DMS79 (cell line): ENCODE results near the gene PTH2.

Experiments
- DNase-seq: peaks from one replicate; lab custom pipeline; 2025; lab: John Stamatoyannopoulos, UW

Gene PTH2

DNA sequence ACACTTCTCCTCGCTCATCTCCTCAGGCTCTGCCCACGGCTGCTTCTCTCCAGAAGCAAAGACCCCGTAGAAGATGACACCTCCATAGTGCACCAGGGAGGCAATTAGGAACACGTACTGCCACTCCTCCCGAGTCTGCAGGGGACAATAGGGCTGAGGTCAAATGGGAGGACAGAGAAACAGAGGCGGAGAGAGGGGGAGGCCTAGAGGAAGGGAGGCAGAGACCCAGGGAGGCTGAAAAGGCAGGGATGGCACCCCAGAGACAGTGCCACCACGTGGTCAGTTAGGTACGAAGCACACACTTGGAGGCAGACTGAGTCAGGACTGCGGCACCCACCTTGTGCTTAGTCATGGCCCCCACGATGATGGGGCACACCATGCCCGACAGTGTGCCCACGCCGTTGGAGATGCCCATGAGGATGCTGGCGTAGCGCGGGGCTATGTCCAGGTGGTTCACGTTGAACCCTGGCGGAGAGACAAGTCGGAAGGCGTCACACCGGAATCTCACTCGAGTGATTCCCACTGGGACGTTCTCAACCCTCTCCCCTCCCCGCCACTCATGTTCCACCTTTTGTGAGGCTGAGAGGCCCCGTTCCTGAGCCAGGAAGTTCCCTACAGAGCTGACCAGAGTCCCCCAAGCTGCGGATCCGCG lies 7.6 kb upstream of the PTH2 start:
- DNase-seq: no peak

DNA sequence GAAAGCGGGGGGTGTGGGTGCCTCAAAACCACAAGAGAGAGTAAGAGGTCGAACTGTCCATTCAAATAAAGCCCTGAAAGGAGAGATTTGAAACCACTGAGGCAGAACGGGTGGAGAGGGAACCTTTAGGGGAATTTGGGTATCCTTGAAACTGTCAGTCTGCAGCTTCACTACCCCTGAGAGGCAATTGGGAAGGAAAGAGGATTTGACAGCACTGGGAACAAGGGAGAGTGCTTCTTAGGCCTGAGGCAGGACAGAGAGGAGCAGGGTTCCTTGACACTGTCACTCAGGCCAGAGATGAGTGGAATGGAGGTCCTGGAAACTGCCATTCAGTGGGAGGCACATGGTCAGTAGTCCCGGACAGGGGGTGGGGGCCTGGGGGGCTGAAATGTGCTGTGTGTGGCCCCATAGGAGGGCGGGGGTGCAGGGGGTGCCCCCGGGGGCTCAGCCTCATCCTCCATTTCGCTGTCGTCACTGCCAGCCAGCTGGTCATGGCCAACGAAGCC lies 7.0 kb upstream of the PTH2 start:
- no peak for DNase-seq

DNA sequence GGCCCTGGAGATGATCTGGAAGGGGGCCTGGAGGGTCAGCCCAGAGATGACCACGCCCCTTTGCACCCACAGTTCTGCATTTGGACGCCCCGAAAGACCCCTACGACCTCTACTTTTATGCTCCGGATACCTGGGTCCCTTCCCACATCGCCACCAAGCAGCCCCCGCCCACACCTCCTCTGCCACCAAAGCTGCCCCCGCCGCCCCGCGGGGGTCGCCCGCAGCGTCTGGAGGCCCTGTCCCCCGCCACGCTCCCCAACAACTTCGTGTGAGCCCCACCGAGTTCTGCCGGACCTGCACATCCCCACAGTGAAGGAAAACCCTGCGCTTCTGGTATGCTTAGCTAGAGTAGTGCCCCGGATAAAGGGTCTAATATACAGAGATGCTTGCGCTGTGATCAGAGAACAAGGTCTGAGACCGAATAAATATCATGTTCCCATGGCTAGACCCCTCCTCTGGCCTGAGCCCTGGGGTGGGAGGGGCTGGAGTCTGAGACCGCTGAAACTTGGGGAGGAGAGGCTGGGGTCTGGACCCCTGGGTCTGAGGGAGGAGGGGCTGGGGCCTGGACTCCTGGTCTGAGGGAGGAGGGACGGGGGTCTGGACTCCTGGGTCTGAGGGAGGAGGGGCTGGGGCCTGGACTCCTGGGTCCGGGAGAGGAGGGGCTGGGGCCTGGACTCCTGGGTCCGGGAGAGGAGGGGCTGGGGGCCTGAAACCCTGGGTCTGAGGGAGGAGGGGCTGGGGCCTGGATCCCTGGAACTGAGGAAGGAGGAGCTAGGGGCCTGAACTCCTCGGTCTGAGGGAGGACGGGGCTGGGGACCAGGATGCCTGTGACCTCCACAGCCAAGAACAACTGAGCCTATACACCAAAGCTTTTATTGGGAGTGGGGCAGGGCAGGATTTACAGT lies 5.6 kb upstream of the PTH2 start:
- DNase-seq: no peak

DNA sequence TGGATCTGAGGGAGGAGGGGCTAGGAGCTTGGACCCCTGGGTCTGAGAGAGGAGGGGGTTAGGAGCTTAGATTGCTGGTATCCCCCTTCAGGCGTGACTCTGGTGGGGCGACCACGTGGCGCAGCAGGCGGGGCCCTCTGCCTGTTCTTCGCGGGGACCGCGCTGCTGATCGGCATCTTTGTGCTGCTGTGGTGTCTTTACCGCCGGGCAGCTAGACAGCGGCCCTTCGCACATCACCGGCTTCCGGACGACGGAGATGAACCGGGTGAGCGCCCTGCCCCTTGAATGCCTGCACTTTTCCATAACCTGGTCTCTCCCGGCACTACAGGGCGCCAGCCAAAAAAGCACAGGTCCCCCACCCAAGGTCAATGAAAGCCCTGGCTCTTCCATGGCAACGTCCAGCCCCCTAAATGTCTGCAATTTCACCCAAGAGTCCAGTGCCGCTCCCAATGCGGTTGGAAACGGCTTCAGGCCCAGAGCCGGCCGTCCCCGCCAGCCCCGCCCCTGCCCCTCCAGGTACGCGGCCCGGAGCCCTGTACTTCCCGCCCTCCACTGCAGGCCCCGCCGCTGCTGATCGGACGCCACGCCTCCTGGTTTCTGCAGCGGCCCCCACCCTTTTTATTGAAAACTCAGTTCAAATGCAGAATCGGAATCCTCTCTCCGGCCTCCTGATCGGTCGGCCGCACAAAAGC lies 4.8 kb upstream of the PTH2 start:
- DNase-seq: no peak

DNA sequence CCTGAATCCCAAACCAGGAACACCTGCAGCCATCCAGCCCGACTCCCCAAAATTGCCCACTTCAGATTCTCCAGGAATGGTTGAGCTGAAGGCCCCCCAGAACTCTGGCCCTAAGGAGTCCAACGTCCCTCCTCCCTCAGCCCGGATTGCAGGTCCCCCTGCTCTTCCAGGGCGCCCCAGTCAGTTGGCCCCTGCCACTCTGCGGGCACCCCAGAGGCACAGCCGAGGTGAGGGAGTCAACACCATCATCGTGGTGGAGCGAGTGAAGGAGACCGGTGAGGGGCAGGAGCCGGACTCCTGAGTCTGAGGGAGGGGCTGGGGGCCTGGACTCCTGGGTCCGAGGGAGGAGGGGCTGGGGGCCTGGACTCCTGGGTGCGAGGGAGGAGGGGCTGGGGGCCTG lies 4.1 kb upstream of the PTH2 start:
- no peak for DNase-seq

DNA sequence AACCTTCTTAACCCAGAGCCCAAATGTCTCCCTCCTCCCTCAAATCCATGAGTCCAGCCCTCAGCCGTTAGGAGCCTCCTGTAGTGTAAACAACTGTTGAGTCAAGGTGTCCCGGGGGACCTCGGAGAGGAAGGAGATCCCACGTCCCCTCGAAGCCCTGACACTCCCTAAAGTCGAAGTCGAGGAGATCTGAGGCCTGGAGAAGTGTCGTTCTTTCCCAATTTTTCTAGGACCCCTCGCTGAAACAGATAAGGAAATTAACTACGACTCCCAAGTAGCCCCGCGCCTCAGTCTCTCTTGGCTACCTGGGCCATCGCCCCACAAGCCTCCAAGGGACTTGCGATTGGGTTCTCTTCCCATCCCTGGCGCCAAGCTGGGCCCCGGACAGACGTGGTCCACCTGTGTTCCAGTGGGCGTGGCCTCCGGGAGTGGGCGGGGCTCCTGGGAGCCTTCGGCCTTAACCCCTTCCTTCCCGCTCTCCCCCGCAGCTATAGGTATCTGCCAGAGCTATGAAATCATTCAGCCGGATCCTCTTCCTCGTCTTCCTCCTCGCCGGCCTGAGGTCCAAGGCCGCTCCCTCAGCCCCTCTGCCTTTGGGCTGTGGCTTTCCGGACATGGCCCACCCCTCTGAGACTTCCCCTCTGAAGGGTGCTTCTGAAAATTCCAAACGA lies 2.8 kb upstream of the PTH2 start:
- DNase-seq: peak; percentile 55

DNA sequence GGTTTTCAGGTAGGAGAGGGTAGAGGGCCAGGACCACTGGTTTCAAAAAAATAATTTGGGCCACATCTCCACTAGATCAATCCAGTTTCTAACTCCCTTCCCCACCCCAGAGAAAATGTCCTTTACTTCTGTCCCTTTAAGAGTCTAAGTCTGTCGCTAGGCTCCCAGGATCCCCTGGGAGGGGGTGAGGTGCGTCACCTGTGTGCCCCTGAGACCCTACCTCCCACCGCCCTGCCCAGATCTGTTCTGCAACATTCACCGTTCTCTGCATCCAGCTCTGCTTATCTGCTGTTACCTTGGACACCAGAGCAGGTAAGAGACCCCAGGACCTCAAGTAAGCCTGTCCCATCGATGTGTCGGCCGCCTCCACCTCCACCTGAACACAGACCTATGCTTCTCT lies 1.9 kb upstream of the PTH2 start, which contains the start of gene GFY:
Gene GFY, plus strand, starts transcription at position 211 of the 400 bp plus-strand sequence. CDS start 1,043 bp downstream, outside the sequence.
- peak; percentile 5 for DNase-seq

DNA sequence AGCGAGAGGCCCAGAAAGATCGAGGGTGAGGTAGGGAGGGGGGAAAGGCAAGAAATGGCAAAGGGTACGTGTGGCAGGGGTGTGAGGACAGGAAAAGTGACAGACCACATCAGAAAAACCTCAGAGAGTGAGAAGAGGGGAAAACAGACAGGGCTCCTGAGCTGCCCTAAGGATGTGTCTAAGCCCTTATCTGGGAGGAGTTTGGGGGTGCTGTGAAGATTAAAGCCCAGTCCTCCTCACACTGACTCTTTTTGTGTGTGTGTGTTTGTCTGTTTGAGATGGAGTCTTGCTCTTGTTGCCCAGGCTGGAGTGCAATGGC lies 703 bp upstream of the PTH2 start:
- DNase-seq: no peak

DNA sequence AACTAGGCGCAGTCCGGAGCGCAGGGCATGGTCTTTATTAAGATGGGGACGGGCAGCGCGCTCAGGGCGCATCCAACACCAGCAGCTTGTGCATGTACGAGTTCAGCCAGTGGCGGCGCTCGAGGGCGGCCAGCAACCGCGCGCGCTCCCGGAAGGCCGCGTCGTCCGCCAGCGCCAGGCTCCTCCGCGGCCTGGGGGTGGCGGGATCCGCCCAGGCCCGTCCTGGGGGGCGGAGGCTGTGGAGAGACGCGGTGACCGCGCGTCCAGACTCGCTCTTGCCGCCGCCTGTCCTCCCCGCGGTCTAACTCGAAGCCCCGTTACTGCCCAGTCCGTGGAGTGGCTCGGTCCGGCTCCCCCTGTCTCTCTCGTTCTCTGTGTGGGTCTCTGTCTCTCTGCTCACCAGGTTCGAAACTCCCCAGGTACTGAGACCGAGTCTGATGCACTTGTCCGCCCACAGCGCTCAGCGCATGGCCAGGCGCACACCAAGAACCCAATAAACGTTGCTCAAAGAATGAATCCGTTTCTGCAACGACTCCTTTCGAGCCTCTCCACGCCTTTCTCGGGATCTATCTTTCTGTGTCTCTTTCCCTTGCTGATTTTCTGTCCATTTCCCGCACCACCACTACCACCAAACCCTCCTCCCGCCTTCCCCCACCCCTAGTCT lies 702 bp downstream of the PTH2 start:
- peak; percentile 52 for DNase-seq

DNA sequence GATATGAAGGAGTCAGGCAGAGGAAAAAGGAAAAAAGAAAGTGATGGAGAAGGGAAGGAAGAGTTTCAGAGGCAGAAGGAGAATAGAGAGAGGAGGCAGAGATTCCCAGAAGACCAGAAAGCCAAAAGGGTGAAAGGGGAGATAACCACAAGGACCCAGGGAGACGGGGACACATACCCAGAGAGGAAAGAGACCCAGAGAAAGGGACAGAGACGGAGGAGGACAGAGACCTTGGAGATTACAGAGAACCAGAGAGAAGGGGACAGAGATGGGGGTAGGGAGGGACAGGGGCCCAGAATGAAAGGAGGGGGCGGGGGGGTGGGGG lies 1.4 kb downstream of the PTH2 start:
- no peak for DNase-seq

DNA sequence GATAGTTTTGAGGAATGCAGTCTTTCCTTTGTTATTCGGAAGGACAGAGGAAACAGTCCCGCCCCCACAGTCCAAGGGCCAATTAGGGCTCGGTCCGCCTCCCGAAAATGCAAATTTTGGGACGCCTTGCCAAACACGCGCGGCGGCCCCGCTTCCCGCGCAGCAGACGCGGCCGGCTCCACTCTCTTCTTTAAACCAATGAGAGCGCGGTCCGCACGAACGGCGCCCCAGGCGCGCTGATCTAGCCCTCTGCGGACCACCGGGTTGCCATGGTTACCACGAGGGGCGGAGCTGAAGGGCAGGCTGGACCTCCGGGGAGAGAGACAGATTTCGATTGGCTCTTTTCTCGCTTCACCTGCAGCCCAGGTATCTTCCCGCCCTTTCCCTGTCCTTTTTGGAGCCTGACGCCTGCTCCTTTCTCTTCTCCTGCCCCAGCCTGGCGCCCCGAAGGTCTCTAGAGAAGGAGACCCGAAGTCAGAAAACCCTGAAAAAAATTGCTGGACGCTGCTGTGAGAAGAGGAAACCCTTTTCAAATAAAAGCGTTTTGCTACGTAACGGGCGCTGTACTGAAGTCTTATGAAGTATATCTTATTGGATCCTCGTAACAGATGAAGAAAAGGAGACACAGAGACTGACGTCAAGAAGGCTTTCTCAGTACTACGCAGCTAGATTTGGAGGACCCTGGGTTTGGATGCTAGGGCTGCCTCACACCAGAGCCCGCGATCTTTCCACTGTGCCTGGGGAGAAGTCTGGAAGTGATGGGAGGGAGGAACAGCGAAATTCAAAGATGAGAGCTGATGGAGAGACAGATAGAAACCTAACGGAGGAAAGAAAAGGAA lies 2.0 kb downstream of the PTH2 start:
- peak; percentile 97 for DNase-seq

DNA sequence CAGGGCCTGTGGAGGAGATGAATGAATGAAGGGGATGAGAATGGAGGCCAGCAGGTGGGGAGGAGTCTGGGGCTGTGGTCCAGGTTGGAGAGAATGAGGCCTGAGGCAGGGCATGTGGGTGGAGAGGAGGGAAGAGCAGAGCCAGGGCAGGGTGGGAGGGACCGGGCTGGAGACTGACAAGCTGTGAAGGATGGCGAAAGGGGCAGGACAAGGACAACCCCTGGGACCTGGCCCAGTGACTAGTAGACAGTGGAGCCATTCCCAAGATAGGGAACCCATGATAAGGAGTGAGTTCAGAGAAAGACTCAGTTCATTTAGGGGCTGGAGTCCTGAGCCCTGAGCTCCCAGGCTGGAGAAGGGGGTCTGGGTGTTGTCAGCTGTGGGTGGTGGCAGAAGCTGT lies 3.0 kb downstream of the PTH2 start:
- DNase-seq: no peak

DNA sequence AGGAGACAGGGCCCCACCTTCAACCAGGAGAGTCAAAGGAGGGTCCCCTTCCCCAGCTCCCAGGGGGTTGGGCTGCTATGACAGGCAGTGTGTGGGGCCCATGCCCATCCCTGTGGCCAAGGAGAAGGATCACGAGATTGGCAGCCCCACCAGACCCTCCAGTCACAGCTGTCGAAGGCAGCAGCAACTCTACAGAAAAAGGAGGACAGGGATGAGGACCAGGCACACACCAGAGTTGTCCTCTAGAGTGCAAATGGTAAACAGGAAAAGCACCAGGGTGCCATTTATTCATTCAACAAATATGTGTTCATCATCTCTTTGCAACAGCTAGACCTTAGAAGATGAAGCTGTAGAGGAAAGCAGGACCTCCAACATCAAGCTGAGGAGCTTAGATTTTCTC lies 4.1 kb downstream of the PTH2 start:
- no peak for DNase-seq

DNA sequence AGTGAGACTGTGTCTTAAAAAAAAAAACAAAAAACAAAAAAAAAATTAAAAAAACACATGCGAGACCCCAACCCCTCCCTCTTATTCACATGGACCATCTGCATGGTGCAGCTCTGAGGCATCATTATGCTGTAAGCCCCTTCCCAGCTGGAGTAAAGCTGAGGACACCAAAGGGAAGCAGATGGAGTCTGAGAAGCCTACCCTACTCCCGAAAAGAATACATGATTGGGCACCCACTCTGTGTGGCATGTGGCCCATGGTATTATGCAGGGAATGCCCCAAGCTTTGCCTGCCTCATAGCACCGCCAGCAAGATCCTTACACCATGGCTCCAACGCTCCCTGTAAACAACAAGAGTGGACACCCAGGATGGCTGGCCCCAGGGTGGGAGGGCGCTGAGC lies 4.7 kb downstream of the PTH2 start:
- no peak for DNase-seq

DNA sequence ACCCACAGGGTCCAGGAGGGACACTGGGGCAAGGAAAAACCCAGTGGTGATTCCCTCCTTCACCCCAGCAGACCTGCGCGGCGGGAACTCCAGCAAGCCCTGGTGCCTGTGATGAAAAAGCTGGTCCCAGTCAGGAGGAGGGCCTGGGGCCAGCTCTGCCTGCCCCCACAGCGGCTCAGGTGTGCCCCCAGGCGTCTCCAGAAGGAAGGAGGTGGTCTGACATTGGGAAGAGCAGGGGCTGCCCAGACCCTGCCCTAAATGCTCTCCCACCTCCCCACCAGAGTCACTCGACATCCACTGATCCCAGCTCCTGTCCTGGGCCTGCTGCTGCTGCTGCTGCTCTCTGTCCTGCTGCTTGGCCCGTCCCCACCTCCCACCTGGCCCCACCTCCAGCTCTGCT lies 6.2 kb downstream of the PTH2 start:
- no peak for DNase-seq

DNA sequence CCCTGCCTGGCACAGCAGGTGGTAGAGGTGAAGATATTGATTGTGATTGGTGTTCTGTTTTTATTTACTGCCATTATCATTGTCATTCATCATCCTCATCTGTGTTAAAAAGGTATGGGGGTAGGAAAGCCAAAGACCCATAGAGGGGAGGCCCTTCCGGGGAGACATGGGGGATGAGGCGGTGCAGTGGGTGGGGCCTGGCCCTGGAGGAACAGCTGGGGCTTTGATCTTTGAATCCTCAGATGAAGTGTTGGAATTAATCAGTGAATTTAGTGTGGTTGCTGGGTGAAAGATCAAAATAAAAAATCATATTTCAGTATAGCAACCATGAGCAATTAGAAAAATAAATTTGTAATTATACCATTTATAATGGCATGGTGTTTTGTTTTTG lies 7.4 kb downstream of the PTH2 start:
- DNase-seq: no peak

DNA sequence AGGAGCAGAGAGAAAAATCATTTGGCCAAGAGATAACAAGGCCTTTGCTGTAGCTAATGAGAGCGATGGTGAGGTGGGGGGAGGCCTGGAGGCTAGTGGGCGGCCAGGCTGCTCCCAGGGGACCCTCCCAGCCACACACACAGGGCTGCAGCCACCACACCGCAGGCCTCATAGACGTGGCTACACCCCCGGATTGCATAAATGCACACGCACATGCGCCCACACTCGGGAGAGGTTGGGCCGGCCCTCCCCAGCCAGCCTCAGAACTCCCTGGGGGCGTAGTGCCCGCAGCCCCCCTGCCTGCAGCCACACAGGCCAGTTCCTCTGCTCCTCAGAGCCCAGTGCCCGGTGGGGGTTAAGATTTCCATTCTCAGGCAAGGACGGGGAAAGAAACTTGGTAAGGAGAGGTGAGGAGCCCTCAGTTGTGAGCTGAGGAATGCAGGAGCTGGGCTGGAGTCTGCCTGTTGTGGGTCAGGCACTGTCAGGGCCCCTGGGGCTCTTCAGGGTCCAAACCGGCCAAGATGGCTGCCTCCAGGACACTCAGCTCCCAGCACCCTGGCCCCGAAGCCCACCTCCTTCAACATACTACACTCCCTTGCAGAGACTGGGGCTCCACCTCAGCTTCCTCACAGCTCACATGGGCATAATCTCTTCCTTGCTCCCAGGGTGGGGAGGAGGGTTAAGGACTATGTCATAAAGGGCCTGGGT lies 8.0 kb downstream of the PTH2 start:
- DNase-seq: no peak

DNA sequence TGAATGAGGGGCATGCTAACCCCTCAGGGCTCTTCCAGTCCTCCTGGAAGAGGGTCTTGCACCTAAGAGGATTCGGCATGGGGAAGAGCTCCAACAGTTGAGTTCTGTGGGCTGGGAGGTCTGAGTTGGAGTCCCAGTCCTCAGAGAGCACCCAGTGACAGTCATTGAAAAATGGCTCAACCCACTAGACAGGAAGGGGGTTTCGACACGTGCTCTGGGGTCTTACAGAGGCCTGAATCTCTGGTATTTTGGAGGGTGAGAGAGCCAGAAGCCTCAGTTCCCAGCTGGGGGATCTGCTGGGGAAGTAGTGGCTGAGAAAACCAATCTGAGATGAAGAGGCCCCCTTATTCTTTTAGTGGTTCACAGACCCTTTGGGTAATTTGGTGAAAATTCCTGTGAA lies 9.0 kb downstream of the PTH2 start:
- no peak for DNase-seq

DNA sequence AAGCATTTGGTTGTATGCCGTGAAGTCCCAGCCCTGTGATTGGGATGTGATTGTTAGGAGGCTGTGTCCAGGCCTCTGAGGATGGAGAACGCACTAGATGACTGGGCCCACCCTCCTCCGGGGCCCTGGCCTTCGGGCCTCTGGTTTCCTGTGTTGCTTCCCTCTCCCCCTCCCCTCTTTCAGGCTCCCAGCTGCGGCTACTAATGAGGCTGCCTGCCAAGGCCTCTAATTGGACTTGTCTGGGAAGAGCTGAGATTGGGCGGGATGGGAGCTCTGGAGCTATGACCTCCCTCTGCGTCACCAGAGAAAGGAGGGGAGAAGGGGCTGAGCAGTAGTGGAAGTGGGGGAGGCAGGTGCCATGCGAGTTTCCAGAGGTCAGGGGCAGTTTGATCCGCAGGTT lies 9.9 kb downstream of the PTH2 start:
- DNase-seq: no peak

DNA sequence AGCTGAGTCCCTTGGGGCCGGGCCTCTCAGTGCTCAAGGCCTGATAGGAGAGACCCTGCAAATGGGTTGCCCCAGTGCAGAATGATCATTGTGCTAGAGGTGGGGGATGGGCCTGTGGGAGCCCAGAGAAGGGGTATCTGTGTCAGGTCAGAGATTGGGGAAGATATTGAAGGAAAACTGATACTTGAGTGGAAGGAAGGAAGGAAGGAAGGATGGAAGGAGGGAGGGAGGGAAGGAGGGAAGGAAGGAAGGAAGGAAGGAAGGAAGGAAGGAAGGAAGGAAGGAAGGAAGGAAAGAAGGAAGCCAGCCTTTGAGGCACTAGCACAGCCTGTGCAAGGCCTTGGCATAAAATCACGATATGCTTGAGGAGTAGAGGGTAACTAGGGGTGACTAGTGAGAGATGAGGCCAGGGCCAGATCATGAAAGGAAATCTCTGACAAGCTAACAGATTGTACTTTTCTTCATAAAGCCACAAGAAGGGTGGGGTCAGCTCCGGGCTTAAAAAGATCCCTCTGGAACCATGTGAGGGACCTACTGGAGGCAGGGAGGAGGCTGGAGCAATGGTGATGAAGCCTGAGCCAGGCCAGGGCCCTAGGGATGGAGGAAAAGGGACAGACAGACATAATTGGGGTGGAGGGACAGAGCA lies 11.4 kb downstream of the PTH2 start:
- DNase-seq: no peak
